Embryonic facial prominence (tissue), 1 donor: Measurements from ENCODE around the gene STXBP6.
"Not testable (repeated sequence)": the region's sequence is repeated elsewhere in the genome, so short reads cannot be mapped to it uniquely, and the experiment has no call there.

Experiments used
- DNase-seq: peaks from one replicate; pipeline ENCODE4 v3.0.0-alpha.2; 2016; ENCODE audit errors: extremely low spot score

STXBP6 gene

GRCh38 chr14:24802236-24802635 lies 247.7 kb downstream of the STXBP6 start:
- DNase-seq: no peak

GRCh38 chr14:24801024-24801423 lies 248.9 kb downstream of the STXBP6 start:
- DNase-seq: no peak

GRCh38 chr14:24798911-24799462 lies 251.0 kb downstream of the STXBP6 start:
- DNase-seq: no peak

- DNase-seq: no peak
Observed at GRCh38 chr14:24795406-24795805, 254.5 kb downstream of the STXBP6 start.

- DNase-seq: no peak
Observed at GRCh38 chr14:24794644-24795305, 255.2 kb downstream of the STXBP6 start.

GRCh38 chr14:24790196-24790595 lies 259.8 kb downstream of the STXBP6 start:
- no peak for DNase-seq

GRCh38 chr14:24789378-24789884 lies 260.5 kb downstream of the STXBP6 start:
- peak; percentile 29 for DNase-seq

- no peak for DNase-seq
Observed at GRCh38 chr14:24785698-24786097, 264.2 kb downstream of the STXBP6 start.

- no peak for DNase-seq
Observed at GRCh38 chr14:24784981-24785380, 265.0 kb downstream of the STXBP6 start.

- no peak for DNase-seq
Observed at GRCh38 chr14:24783791-24784190, 266.2 kb downstream of the STXBP6 start.

GRCh38 chr14:24780281-24780680 lies 269.7 kb downstream of the STXBP6 start:
- no peak for DNase-seq

- DNase-seq: no peak
Observed at GRCh38 chr14:24777678-24778077, 272.3 kb downstream of the STXBP6 start.

GRCh38 chr14:24775950-24776349 lies 274.0 kb downstream of the STXBP6 start:
- DNase-seq: no peak

- DNase-seq: no peak
Observed at GRCh38 chr14:24774187-24774915, 275.6 kb downstream of the STXBP6 start.

GRCh38 chr14:24773564-24773963 lies 276.4 kb downstream of the STXBP6 start:
- not testable (repeated sequence) for DNase-seq

GRCh38 chr14:24766434-24766833 lies 283.5 kb downstream of the STXBP6 start:
- no peak for DNase-seq

GRCh38 chr14:24761141-24761540 lies 288.8 kb downstream of the STXBP6 start:
- no peak for DNase-seq
